Measurements from ENCODE around the gene RPL18A.
"Not testable (repeated sequence)": the region's sequence is repeated elsewhere in the genome, so short reads cannot be mapped to it uniquely, and the experiment has no call there.

The RPL18A gene

DNA sequence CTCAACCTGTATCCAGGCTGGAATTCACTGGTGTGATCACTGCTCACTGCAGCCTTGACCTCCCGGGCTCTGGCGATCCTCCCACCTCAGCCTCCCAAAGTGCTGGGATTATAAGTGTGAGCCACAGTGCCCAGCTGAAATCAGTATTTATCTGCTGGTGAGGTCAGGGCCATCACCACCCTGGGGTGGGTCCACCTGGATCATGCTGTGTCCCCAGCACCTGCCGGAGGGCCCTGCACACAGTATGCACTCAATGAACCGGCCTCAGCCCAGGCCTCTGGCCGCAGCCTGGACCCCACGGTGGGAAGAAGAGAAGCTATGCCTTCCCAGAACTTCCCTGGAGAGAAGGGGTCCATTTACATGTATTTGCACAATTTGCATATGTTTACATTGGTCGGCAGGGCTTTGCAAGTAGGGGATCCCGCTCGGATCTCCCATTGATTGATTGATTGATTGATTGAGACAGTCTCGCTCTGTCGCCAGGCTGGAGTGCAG, 9.5 kb downstream of the RPL18A start:
- DNase-seq: no peak

- DNase-seq: no peak
These were observed 11.5 kb downstream of the RPL18A start for GRCh38 chr19:17871032-17871877.

GRCh38 chr19:17871878-17872250, 12.2 kb downstream of the RPL18A start, which contains the start of gene SLC5A5:
SLC5A5 (plus strand) TSS chr19:17871945; CDS start chr19:17872320, 375 bp downstream.
- DNase-seq: no peak

DNA sequence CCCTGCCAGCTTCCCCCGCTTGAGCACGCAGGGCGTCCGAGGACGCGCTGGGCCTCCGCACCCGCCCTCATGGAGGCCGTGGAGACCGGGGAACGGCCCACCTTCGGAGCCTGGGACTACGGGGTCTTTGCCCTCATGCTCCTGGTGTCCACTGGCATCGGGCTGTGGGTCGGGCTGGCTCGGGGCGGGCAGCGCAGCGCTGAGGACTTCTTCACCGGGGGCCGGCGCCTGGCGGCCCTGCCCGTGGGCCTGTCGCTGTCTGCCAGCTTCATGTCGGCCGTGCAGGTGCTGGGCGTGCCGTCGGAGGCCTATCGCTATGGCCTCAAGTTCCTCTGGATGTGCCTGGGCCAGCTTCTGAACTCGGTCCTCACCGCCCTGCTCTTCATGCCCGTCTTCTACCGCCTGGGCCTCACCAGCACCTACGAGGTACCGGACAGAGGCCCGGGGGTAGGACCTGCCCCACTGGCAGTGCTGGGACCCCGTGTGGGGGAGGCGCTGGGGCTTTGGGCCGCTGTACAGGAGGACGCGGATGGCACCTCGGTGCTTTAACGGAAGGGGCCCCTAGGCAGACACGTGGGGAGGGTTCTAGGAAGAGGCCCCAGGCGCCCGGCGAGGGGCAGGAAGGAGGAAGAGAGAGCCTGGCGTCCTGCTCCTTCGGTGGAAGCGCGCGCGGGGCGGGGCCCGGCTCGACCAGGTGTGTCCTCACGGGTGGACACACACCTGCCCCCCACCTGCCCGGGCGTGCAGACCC, 12.7 kb downstream of the RPL18A start:
- no peak for DNase-seq

DNA sequence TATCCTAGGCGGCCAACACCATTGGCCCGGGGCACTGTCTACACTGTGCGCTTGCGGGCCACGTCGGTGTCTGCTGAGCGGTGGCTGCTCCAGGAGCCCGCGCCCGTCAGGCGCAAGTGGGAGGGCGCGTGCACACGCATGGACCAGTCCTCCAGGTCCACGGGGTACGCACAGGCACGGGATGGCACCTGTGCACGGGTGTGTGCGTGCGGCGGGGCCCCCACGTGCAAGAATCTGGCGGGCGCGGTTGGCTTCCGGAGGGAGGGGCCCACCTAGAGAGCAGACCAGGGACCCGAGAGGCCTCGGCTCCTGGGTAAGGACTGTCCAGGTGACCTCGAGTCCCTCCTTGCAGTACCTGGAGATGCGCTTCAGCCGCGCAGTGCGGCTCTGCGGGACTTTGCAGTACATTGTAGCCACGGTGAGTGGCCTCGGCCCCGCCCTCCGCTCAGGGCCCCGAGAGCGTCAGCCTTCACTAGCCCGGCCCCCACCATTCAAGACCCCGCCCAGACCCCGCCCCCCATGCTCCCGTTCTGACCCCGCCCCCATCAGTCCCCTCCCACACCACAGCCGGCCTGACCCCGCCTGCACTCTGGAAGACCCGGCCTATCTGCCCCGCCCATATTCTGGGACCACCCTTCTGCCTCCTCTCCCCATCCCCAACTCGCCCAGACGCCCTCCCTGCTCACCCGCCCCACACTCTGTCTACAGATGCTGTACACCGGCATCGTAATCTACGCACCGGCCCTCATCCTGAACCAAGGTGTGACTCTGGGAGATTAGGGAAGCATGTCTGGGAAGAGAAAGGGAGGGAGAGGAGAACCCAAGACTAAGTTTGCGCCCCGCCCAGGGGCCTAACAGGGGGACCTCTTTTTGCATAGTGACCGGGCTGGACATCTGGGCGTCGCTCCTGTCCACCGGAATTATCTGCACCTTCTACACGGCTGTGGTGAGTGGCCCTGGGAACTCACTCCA, 14.4 kb downstream of the RPL18A start:
- no peak for DNase-seq

DNA sequence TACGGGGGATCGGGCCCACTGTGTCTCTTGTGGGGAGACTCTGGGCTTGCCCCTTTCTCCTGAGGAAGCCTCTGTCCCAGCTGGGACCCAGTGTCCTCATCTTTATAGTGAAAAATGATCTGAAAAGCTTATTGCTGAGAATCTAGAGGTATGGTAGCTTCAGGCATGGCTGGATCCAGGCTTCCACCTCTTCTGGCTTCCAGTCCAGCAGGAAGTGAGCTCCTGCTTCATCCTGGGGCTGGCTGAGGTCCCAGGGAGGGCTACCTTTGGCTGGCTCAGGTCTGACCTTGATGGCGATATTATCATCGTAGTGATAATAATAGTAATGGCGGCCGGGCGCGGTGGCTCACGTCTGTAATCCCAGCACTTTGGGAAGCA, 15.0 kb downstream of the RPL18A start:
- no peak for DNase-seq

GRCh38 chr19:17877696-17878095, 18.0 kb downstream of the RPL18A start:
- DNase-seq: no peak

GRCh38 chr19:17879466-17879865, 19.8 kb downstream of the RPL18A start:
- DNase-seq: no peak

DNA sequence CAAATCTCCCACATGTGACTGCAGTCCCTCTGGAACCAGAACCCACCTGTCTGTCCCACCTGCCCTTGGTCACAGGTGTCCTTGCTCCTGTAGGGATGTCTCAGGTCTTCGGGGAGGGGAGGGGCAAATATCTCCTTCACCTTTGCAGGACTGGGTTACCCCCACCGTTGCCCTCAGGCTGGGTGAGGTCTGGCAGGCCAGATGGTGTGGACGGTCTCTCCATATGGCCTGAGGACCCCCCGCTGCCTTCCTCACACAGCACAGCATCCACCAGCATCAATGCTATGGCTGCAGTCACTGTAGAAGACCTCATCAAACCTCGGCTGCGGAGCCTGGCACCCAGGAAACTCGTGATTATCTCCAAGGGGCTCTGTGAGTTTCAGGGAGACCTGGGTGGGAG, 22.0 kb downstream of the RPL18A start:
- DNase-seq: no peak

- no peak for DNase-seq
These were observed 24.1 kb downstream of the RPL18A start for GRCh38 chr19:17883627-17884410.

DNA sequence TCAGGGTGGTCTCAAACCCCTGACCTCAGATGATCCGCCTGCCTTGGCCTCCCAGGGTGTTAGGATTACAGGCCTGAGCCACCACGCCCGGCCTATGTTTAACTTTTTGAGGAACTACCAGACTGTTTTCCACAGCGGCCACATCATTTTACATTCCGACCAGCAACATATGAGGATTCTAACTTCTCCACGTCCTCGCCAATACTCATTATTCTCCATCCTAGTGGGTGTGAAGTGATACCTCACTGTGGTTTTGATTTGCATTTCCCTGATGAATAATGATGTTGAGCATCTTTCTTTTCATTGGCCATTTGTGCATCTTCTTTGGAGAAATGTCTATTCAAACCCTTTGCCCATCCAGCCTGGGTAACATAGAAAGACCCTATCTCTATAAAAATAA, 26.8 kb downstream of the RPL18A start:
- no peak for DNase-seq

- not testable (repeated sequence) for DNase-seq
These were observed 27.5 kb downstream of the RPL18A start for GRCh38 chr19:17887221-17887620.

DNA sequence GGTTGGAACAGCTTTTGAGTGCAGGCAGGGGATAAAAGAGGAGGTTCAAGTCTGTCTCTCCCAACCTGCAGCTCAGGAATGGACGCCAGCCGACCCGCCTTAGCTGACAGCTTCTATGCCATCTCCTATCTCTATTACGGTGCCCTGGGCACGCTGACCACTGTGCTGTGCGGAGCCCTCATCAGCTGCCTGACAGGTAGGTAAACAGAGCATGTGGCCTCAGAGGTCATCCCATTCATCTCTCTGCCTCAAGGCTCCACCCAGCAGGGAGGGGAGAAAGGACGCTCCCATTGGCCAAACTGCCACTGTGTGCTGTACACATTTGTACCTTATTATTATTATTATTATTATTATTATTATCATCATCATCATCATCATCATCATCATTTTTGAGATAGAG, 28.6 kb downstream of the RPL18A start:
- no peak for DNase-seq

DNA sequence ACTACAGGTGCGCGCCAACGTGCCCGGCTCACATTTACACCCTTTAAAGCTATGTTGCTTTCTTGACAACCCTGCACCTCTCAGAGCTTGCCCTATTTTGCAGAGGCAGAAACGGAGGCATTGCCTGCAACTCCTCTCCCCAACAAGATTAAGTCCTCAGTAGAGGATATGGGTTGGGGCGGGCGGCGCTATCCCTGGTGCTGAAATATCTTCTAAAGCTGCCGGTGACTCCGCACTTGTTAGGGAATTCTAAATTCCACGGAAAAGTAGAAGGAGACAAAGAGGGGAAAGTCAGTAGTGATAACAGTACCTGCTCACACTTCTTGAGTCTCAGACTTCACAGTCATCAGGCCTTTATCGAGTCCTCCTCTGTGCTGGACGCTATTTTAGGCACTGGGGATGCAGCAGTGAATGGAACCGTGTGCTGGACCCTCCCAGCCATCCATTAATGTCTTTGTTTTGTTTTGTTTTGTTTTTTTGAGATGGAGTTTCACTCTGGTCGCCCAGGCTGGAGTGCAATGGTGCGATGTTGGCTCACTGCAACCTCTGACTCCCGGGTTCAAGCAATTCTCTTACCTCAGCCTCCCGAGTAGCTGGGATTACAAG, 30.0 kb downstream of the RPL18A start:
- no peak for DNase-seq

DNA sequence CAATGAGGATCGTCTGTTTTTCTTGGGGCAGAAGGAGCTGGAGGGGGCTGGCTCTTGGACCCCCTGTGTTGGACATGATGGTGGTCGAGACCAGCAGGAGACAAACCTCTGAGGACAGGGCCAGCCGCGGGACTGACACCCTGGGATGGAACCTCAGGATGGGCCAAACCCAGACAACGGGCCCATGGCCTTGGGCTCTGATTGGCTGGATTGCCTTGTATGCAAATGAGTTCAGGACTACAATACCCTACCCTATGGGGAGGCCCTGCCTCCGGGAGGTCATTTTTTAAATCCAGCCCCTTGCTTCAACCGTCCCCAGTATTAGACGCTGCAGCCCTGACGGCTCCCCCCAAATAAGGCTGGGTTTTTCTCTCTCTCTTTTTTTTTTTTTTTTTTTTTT, 34.1 kb downstream of the RPL18A start:
- DNase-seq: no peak

GRCh38 chr19:17902701-17903100, 43.0 kb downstream of the RPL18A start:
- DNase-seq: no peak

DNA sequence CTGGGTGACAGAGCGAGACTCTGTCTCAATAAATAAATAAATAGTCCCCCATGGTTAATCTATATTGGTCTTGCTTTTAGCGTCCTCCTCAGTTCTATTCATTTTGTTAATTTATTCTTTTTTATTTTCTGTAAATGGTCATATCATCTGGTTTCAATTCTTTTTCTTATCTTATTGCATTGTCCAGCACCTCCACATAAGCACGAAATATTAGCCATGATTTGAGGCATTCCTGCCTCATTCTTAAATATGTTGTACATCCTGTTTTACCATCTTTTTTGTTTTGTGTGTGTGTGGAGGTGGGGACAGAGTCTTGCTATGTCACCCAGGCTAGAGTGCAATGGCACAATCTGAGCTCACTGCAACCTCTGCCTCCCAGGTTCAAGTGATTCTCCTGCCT, 48.5 kb downstream of the RPL18A start:
- no peak for DNase-seq

- DNase-seq: no peak
These were observed 49.5 kb downstream of the RPL18A start for GRCh38 chr19:17909003-17909732.

GRCh38 chr19:17910791-17911360, 51.2 kb downstream of the RPL18A start:
- DNase-seq: no peak
